ENCODE results near the gene ZBED4. TPM values are rescaled to one million over a fixed set of nuclear protein-coding genes. Genes with fewer than 3 reads are reported as not detected.

ZBED4 gene
- total RNA-seq, 4 donors from 2014 or later: 19.9 to 30.7 (median 24.9) TPM

- no peak overlapping the region for H3K4me3 ChIP-seq
- no peak overlapping the region for H3K27ac ChIP-seq
- no peaks in the 10 kb centered on the region for H3K36me3 ChIP-seq
- TF ChIP-seq EP300 (IDR thresholded peaks at IDR 0.05; ENCODE audit: low read depth) (no peak), POLR2AphosphoS5 (IDR thresholded peaks at IDR 0.05) (no peak), CTCF (IDR thresholded peaks at IDR 0.05) (no peak), POLR2A (IDR thresholded peaks at IDR 0.05) (no peak)
- WGBS, 2 donors (ENCODE audit: low coverage in 1 of 2): 48 to 50% methylated on average over 2 to 38 of the region's 38 CpGs
- no peak for DNase-seq
- intact Hi-C loops (cut with DNase I; ENCODE audit: low total_unique reads): loop anchor here (2.0 kb wide), 1 partner anchor 102 kb away; no protein-coding TSS in a partner anchor
- peaks cover 9% of the 10 kb centered on the region for H3K27me3 ChIP-seq
- H3K9me3 ChIP-seq: no peaks in the 10 kb centered on the region
- in situ Hi-C loops (cut with MboI; ENCODE audit: low pct_ligation_motif_present in 1 of 4, low pct_unique_long_range_greater_than_20kb in 1 of 4, low sequenced_read_pairs in 3 of 4): loop anchor here in 2 of 4 donors (10.0 kb wide), 1 partner anchor 106 kb away; no protein-coding TSS in a partner anchor
- peaks cover 7 to 34% (median 22%) of the 10 kb centered on the region in 4 donors for H3K4me1 ChIP-seq
Observed at GRCh38 chr22:49928555-49929210, 75.0 kb downstream of the ZBED4 start.

GRCh38 chr22:49929211-49929979 is 75.8 kb downstream of the ZBED4 start:
- 11% methylated on average over 21 of the region's 75 CpGs; no CpG with 5 or more reads in 1 of the 2 donors for WGBS, 2 donors (ENCODE audit: low coverage in 1 of 2)
- intact Hi-C loops (cut with DNase I; ENCODE audit: low total_unique reads): loop anchor here (2.0 kb wide), 1 partner anchor 101 kb away; no protein-coding TSS in a partner anchor
- Histone ChIP-seq H3K9me3 (no peaks in the 10 kb centered on the region), H3K4me1 (peaks cover 14 to 42% (median 27%) of the 10 kb centered on the region in 4 donors), H3K27ac (no peak overlapping the region), H3K36me3 (no peaks in the 10 kb centered on the region), H3K27me3 (peaks cover 9% of the 10 kb centered on the region), H3K4me3 (peak overlapping the region in 2 of 4 donors; percentile 10 to 18)
- TF ChIP-seq CTCF (IDR thresholded peaks at IDR 0.05) (peak; percentile 45 to 95 (median 76)), POLR2AphosphoS5 (IDR thresholded peaks at IDR 0.05) (no peak)
- in situ Hi-C loops (cut with MboI; ENCODE audit: low pct_ligation_motif_present in 1 of 4, low pct_unique_long_range_greater_than_20kb in 1 of 4, low sequenced_read_pairs in 3 of 4): loop anchor here in 2 of 4 donors (10.0 kb wide), 1 partner anchor 105 kb away; no protein-coding TSS in a partner anchor
- peak; percentile 78 for DNase-seq

- no peaks in the 10 kb centered on the region for H3K36me3 ChIP-seq
- H3K9me3 ChIP-seq: no peaks in the 10 kb centered on the region
- no peak overlapping the region for H3K27ac ChIP-seq
- no peak overlapping the region for H3K4me3 ChIP-seq
- TF ChIP-seq POLR2A (IDR thresholded peaks at IDR 0.05) (no peak), EP300 (IDR thresholded peaks at IDR 0.05; ENCODE audit: low read depth) (no peak), CTCF (IDR thresholded peaks at IDR 0.05) (peak in 1 of 5 experiments; percentile 15), POLR2AphosphoS5 (IDR thresholded peaks at IDR 0.05) (no peak)
- H3K4me1 ChIP-seq: peaks cover 21 to 48% (median 34%) of the 10 kb centered on the region in 4 donors
- no peak for DNase-seq
- in situ Hi-C loops (cut with MboI; ENCODE audit: low pct_ligation_motif_present in 1 of 4, low pct_unique_long_range_greater_than_20kb in 1 of 4, low sequenced_read_pairs in 3 of 4): loop anchor here in 3 of 4 donors (5.0 to 10.0 kb wide), 3 partner anchors 55 to 105 kb away; no protein-coding TSS in a partner anchor
- peaks cover 9% of the 10 kb centered on the region for H3K27me3 ChIP-seq
- 59% methylated on average over 15 of the region's 21 CpGs; no CpG with 5 or more reads in 1 of the 2 donors for WGBS, 2 donors (ENCODE audit: low coverage in 1 of 2)
- intact Hi-C loops (cut with DNase I; ENCODE audit: low total_unique reads): loop anchor here (2.0 kb wide), 1 partner anchor 101 kb away; no protein-coding TSS in a partner anchor
Observed at GRCh38 chr22:49929994-49930575, 76.4 kb downstream of the ZBED4 start.

Data from transverse colon (tissue), 4 donors.